Nucleus accumbens (tissue), 56 donors: ENCODE data around the gene C11orf52.
A peak's percentile ranks its signal among the peaks of the same experiment; 100 is the strongest.
"Not testable (repeated sequence)": the region's sequence is repeated elsewhere in the genome, so short reads cannot be mapped to it uniquely, and the experiment has no call there.

Experiments used
- DNase-seq, 56 donors: peaks; one replicate each; lab custom pipeline; 2025; lab: John Stamatoyannopoulos, UW

C11orf52 gene

DNA sequence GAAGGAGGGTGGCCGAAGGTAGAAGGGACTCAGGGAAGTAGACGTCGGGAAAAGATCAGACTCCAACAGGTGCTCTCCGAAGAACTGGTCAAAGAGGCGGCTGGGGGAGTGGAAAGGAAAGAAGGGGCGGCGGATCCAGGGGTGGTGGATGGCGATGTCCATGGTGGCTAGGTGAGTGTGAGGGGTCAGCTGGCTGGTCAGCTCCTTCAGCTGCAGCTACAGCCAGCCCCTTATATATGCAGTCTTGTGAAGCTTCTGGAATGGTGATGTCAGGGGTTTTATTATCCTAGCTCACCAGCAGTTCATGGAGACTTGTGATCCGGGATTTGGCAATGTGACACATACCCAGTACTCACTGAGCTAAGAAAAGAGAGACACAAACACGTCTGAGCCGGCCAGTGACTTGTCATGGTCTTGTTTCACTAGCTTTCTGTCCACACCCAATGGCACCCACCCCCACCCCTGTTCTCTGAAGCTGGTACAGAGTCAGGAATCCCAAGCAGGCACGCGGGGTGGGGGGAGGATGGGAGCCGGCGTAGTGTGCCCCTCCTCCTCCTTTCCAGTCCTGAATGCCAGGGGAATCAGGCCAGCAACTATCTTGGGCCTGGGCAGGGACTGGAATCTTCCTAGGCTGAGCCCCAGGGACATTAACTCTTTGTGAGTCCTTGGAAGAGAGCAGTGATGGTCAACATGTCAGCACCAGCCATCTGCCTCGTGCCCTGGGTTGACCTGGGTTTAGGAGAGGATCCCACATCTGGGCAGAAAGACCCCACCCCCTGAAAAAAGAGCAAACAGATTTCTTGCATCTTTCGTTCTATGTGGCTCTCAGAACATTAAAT, 6.9 kb upstream of the C11orf52 start, which contains the start of gene CRYAB:
Gene CRYAB (minus strand): TSS at position 208 of the 839 bp plus-strand sequence. CDS start 46 bp downstream, at position 162.
- DNase-seq, result peak; percentile 31 to 99 (median 90)

DNA sequence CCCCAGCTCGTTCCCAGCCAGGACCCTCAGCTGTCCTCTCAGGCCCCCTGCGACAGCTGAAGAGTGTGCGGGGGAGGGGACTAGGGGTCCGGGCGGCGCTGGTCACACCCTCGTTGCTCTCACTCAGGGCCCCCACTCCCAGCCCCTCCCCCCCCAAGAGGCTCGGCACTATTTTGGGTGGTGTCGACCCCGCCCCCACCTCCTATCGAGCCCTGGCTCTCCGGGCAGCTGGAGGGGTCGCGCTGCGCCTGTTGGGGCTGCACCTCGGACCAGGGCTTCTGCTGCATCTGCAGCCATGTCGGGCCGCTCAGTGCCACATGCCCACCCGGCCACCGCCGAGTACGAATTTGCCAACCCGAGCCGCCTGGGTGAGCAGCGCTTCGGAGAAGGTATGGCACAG, 6.2 kb upstream of the C11orf52 start, which contains the start of gene HSPB2:
Gene HSPB2 (plus strand): TSS at position 200 of the 400 bp plus-strand sequence. CDS start 96 bp downstream, at position 296.
- DNase-seq, result peak in 20 of 56 donors; percentile 8 to 75 (median 54)

DNA sequence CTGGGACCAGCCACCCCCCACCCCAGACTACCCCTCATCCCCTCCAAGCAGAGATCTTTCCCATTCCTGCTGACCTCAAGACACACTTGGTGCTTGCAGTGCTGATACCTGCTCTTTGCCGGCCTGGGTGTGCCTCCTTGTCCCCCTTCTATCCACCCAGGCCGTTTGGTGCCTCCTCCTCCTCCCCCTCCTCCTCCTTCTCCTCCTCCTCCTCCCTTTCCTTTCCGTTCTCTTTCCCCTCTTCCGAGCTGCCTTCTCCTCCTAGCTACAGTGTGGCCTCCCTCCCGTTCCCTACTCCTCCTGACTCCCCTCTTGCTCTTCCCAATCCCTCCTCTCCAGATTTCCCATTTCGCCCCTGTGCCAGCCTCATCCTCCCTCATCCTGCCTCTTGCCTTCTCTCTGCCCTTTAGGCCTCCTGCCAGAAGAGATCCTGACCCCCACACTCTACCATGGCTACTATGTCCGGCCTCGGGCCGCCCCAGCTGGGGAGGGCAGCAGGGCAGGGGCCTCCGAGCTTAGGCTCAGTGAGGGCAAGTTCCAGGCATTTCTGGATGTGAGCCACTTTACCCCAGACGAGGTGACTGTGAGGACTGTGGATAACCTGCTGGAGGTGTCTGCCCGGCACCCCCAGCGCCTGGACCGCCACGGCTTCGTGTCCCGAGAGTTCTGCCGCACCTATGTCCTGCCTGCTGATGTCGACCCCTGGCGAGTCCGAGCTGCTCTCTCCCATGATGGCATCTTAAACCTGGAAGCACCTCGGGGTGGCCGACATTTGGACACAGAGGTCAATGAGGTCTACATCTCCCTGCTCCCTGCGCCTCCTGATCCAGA, 5.5 kb upstream of the C11orf52 start:
- DNase-seq, result peak in 24 of 56 donors; percentile 12 to 78 (median 52)

- DNase-seq, result peak in 53 of 56 donors; percentile 24 to 89 (median 74)
Observed at GRCh38 chr11:111913997-111914396, 4.7 kb upstream of the C11orf52 start.

GRCh38 chr11:111916768-111917167, 1.9 kb upstream of the C11orf52 start:
- DNase-seq, result no peak

- no peak for DNase-seq
Observed at GRCh38 chr11:111917312-111917711, 1.4 kb upstream of the C11orf52 start.

DNA sequence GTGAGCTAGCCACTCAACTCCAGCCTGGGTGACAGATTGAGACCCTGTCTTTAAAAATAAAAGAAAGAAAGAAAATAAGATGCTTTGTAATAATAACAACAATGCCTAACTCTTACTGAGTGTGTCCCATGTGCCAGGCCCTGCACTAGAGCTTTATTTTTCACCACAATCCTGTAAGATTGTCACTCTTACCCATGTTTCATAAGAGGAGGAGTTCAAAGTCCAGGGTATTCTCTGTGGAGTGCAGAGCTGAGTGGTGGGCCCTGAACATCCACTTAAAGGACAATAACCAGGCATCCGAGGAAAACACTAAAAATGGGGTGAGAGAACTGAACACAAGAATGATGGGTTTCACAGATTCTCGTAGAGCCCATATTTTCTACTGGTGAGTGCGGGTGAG, 925 bp upstream of the C11orf52 start:
- DNase-seq, result no peak

- DNase-seq, result no peak
Observed at GRCh38 chr11:111920908-111921307, 2.2 kb downstream of the C11orf52 start.

DNA sequence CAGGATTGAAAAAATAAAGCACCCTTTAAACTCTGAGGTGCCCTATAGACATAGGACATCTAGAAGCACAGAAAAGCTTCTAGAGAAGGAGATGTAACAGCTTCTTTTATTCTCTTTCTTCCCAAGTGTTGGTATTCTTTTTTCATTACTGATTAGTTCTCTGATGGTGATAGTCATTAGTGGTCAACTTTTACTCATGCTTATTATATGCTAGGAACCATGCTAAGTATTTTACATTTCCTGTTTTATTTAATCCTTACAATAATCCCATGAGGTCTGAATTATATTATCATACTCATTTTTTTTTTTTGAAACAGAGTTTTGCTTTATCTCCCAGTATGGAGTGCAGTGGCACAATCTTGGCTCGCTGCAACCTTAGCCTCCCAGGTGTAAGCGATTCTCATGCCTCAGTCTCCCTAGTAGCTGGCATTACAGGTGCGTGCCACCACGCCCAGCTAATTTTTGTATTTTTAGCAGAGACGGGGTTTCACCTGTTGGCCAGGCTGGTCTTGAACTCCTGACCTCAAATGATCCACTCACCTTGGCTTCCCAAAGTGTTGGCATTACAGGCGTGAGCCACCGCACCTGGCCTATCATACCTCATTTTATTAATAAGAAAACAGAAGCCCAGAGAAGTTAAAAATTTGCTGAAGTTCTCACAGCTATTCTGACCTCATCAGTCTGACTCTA, 3.0 kb downstream of the C11orf52 start:
- DNase-seq, result no peak

DNA sequence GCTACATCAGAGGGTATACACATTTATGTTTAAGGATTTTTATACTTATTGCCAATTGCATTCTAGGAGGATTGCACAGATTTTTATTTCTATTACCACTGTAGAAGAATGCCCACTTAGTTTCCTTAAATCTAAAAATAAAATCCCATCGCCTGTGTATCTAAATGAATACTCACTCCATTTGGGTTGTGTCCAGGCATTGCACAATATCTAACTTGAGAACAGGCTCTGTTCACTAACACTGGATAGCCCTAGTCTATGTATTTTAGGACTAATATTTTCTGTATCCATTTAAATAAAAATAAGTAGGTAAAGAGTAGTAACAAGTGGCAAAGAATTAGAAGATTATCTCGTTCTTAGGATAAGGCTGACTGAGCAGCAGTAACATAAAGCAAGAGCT, 4.1 kb downstream of the C11orf52 start:
- DNase-seq, result no peak

- no peak for DNase-seq
Observed at GRCh38 chr11:111923351-111923788, 4.7 kb downstream of the C11orf52 start.

- no peak for DNase-seq
Observed at GRCh38 chr11:111923951-111924350, 5.2 kb downstream of the C11orf52 start.

- no peak for DNase-seq
Observed at GRCh38 chr11:111925953-111926352, 7.2 kb downstream of the C11orf52 start.

DNA sequence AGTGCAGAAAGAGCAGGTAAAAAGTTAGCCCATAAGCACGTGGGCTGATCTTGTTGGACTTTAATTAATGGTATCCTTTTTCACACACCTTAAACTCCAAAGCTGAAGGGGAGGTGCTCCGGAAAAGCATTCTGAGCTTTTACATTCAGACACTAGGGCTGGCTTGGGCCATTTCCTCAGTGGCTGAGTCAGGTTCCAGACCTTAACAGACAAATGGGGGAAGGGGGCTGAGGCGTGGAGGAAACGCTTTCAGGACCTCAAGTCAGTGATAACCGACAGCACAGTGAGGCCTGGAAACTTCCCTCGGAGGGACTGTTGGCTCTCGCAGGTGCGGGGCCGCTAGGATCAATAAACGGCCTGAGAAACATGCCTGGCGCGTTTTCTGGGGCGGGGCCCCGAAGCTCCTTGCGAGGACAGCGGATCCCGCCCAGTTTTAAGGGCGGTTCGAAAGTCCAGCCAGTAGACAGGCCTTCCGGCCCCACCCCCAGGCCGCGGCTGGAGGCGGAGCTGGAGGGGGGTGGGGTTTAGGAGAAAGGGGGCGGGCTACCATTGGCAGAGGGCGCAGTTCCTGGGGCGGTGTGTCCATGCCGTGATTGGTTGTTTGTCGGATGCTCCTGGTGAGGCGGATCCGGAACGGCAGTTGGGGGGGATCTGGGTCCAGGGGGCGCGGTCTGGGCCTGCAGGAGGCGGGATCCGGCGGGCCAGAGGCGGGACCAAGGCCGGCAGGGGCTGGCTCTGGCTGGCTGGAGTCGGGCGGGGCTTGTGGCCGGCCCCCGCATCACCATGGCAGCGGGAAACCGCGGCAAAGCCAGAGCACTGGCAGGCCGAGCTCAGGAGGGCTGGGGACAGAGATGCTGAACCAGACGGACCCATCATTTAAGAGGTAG, 8.0 kb downstream of the C11orf52 start:
- peak; percentile 83 to 100 (median 98) for DNase-seq

GRCh38 chr11:111930472-111930871, 11.8 kb downstream of the C11orf52 start:
- no peak for DNase-seq

DNA sequence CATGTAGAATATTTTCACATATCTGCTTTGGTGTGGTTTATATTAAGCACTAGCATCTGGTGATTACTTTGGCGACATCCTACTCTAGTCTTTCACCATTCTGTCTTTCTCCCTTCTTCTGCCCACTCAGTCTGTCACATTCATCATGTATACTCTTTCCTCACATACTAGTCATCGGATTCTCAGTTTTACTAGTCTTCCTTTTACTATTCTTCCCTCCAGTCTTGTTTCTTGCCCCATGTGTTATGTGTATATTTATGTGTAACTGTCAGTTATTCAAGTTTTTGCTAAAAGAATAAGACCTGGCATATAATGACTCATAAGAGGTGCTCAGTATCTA, 13.9 kb downstream of the C11orf52 start:
- DNase-seq, result no peak

- not testable (repeated sequence) for DNase-seq
Observed at GRCh38 chr11:111933176-111933575, 14.5 kb downstream of the C11orf52 start.

- no peak for DNase-seq
Observed at GRCh38 chr11:111933872-111934271, 15.2 kb downstream of the C11orf52 start.

DNA sequence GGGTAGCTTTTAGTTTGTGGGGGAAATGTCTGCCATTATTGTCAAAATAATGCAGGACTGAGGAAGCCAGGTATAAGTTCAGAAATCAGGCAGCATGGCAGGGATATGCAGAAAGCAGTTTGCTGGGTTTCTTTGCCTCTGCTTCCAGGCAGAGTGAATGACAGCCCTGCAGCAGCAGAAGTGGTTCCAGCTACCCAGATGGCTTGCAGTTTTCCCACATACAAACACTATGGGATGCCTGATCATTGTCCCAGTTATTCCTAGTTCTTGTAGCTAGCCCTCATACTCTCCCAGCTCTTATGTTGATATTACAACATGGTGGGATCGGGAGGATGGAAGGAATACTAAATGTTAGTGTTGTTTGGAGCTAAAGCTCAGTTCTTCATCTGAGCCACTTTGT, 15.6 kb downstream of the C11orf52 start:
- DNase-seq, result no peak
